Liver (tissue), 9 donors: ENCODE results near the gene FAM53B. TPM values are rescaled to one million over a fixed set of nuclear protein-coding genes. Genes with fewer than 3 reads are reported as not detected.

Experiments used
- DNase-seq: peaks from one replicate; pipeline ENCODE4 v3.0.0-alpha.2; 2017; ENCODE audit warnings: low spot score
- H3K27ac ChIP-seq, 2 donors: one replicate each; pipeline ENCODE4 v1.7.0; 2013; ENCODE audit warnings: inconsistent platforms in 2 of 2, low read length in 2 of 2, control low read depth in 1 of 2, low read depth in 1 of 2, mild to moderate bottlenecking in 1 of 2
- H3K27me3 ChIP-seq, 4 donors: one replicate each; pipeline versions ENCODE4 v1.6.1 to v1.7.0; 2013; ENCODE audit warnings: low read length in 3 of 4, inconsistent platforms in 1 of 4, mild to moderate bottlenecking in 1 of 4, moderate library complexity in 1 of 4; ENCODE audit not compliant: control insufficient read depth in 4 of 4, insufficient read depth in 4 of 4
- H3K36me3 ChIP-seq, 4 donors: one replicate each; pipeline versions ENCODE4 v1.6.1 to v1.7.0; 2013; ENCODE audit warnings: low read length in 3 of 4, mild to moderate bottlenecking in 3 of 4, low read depth in 1 of 4, moderate library complexity in 1 of 4; ENCODE audit not compliant: control insufficient read depth in 4 of 4, insufficient read depth in 3 of 4
- H3K4me1 ChIP-seq, 4 donors: one replicate each; pipeline versions ENCODE4 v1.6.1 to v1.7.0; 2013; ENCODE audit warnings: low read length in 3 of 4, mild to moderate bottlenecking in 3 of 4, moderate library complexity in 1 of 4; ENCODE audit not compliant: control insufficient read depth in 4 of 4, insufficient read depth in 4 of 4
- H3K4me3 ChIP-seq, 3 donors: one replicate each; pipeline versions ENCODE4 v1.6.1 to v1.7.0; 2013; ENCODE audit warnings: low read length in 3 of 3, control low read depth in 1 of 3, low read depth in 1 of 3, mild to moderate bottlenecking in 1 of 3
- H3K9ac ChIP-seq, 2 donors: one replicate each; pipeline ENCODE4 v1.7.0; 2013; ENCODE audit warnings: low read length in 2 of 2, mild to moderate bottlenecking in 2 of 2, moderate library complexity in 2 of 2, control low read depth in 1 of 2, low read depth in 1 of 2
- H3K9me3 ChIP-seq, 4 donors: one replicate each; pipeline versions ENCODE4 v1.6.1 to v1.7.0; 2013; ENCODE audit warnings: low read length in 3 of 4; ENCODE audit not compliant: control insufficient read depth in 4 of 4
- CTCF ChIP-seq: fragments of 150-350 bp; IDR thresholded peaks from 2 replicates; pipeline ENCODE4 v1.5.1; 2017; ENCODE audit warnings: improper control_type of control experiment, low read depth, low read length; ENCODE audit not compliant: missing input control
- GABPA ChIP-seq, 2 donors: IDR thresholded peaks in 1 of 2; conservative IDR thresholded peaks in 1 of 2; 2 replicates each; pipeline ENCODE4 v1.6.1; 2016; ENCODE audit warnings: antibody characterized with exemption in 2 of 2, mild to moderate bottlenecking in 1 of 2, moderate library complexity in 1 of 2
- HNF4A ChIP-seq, 2 donors: conservative IDR thresholded peaks; 2 replicates each; pipeline ENCODE4 v1.6.1; 2016; ENCODE audit warnings: antibody characterized with exemption in 2 of 2, mild to moderate bottlenecking in 2 of 2
- HNF4G ChIP-seq: IDR thresholded peaks from 2 replicates; pipeline ENCODE4 v1.6.1; 2016; ENCODE audit warnings: antibody characterized with exemption
- JUND ChIP-seq, 2 donors: IDR thresholded peaks; 2 replicates each; pipeline ENCODE4 v1.6.1; 2016; ENCODE audit warnings: antibody characterized with exemption in 2 of 2
- MAX ChIP-seq: IDR thresholded peaks from 2 replicates; pipeline ENCODE4 v1.6.1; 2016; ENCODE audit warnings: antibody characterized with exemption
- RAD21 ChIP-seq, 2 donors: IDR thresholded peaks; 2 replicates each; pipeline ENCODE4 v1.6.1; 2016; ENCODE audit warnings: antibody characterized with exemption in 2 of 2, mild to moderate bottlenecking in 2 of 2
- RXRA ChIP-seq, 2 donors: IDR thresholded peaks; 2 replicates each; pipeline ENCODE4 v1.6.1; 2017 to 2018; ENCODE audit warnings: antibody characterized with exemption in 2 of 2, mild to moderate bottlenecking in 1 of 2
- SP1 ChIP-seq: IDR thresholded peaks from 2 replicates; pipeline ENCODE4 v1.6.1; 2018; ENCODE audit warnings: antibody characterized with exemption, mild to moderate bottlenecking
- TAF1 ChIP-seq: conservative IDR thresholded peaks from 2 replicates; pipeline ENCODE4 v1.6.1; 2016; ENCODE audit warnings: antibody characterized with exemption, mild to moderate bottlenecking
- YY1 ChIP-seq: IDR thresholded peaks from 2 replicates; pipeline ENCODE4 v1.6.1; 2016; ENCODE audit warnings: antibody characterized with exemption, mild to moderate bottlenecking
- ZBTB33 ChIP-seq: IDR thresholded peaks from 2 replicates; pipeline ENCODE4 v1.6.1; 2016; ENCODE audit warnings: antibody characterized with exemption
- WGBS: extraction: QIAGEN DNeasy Blood & Tissue Kit; methylation state at CpG from one replicate; pipeline ENCODE4 v1.1.7; 2013; 5-methylcytosine and 5-hydroxymethylcytosine counted together
- polyA plus RNA-seq, 2 donors: library from polyadenylated mRNA; stranded (reverse) in 1 of 2; unstranded in 1 of 2; fragments of 200-250 nt in 1 of 2; fragments of >200 nt in 1 of 2; fragmentation: Nextera tagmentation in 1 of 2; extraction: Ambion mirVana in 1 of 2; gene quantifications; one replicate each; pipeline versions ENCODE4 v1.2.1 to v1.2.3, GENCODE V29; 2013 to 2015
- total RNA-seq, 2 donors: library from RNA; depleted of rRNA; stranded (reverse); fragments of >200 nt; gene quantifications; one replicate each; pipeline ENCODE4 v1.2.3, GENCODE V29; 2014
- TF ChIP-seq, protein P1 (sequence below): IDR thresholded peaks from 2 replicates; pipeline ENCODE4 v1.6.1; 2016; ENCODE audit warnings: antibody characterized with exemption
- donor health status: healthy.
- donor health status: healthy.
- donor health status: healthy.
- donor health status: healthy.
- donor health status: healthy.

FAM53B gene
- total and polyA plus RNA-seq, 4 donors: 1.1 to 24.0 (median 6.3) TPM

DNA sequence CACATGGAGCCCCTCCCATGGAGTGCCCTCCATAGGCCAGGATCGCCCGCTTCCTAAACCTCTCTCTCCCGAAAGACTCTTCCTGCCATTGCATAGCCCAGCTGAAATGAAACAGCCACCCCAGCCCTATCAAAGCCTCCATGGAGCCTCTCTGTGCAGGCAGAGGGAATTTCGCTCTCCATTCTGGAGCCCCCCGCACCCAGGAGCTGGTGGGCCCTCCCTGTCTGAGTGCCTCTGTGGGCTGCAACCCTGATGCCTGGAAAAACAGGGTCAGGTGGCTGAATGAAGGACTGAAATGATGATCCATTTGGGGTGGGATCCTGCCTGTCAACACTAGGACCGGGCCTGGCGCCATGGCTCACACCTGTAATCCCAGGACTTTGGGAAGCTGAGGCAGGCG, 106.4 kb downstream of the FAM53B start:
- no peak for DNase-seq
- H3K9me3 ChIP-seq: no peaks in the 10 kb centered on the region
- no peak overlapping the region for H3K4me3 ChIP-seq
- no peak overlapping the region for H3K27ac ChIP-seq
- H3K27me3 ChIP-seq: no peaks in the 10 kb centered on the region
- no peak overlapping the region for H3K9ac ChIP-seq
- WGBS: 98% methylated on average over 8 of the region's 8 CpGs
- H3K4me1 ChIP-seq: peaks cover under 1 to 9% (median 2%) of the 10 kb centered on the region in 4 donors
- TF ChIP-seq GABPA (IDR thresholded peaks at IDR 0.05 in 1 of 2, conservative IDR thresholded peaks at IDR 0.05 in 1 of 2): no peak
- no peak for TF ChIP-seq YY1
- peaks cover 0 to 1% (median 0%) of the 10 kb centered on the region in 4 donors for H3K36me3 ChIP-seq

DNA sequence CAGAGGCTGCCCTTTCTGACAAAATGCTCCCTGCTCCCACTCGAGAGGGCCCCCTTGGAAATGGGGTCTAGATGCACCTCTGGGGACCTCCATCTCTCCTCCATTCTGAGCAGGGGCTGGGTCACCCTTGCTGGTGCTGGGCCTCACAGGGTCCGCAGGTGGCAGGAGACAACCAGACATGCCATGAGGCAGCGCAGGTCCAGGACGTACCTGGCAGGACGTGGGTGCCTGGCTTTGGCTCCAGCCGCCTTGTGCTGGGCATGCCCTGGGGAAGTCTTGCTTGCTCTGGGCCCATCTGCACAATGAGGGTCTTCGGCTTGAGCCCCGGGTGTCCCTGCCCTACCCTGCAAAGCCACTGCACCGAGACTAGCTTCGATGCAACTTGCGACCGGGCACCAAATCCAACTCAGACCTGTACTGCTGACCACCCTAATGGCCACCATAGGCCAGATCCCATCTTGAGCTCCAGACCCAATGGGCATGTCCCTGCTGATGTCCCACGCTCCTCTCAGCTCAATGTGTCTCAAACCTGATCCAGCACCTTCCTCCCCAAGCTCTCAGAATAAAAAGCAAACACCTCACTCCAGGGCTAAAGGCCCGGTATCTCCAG, 107.0 kb downstream of the FAM53B start:
- DNase-seq: no peak
- Histone ChIP-seq H3K4me1 (peaks cover 4 to 14% (median 6%) of the 10 kb centered on the region in 4 donors), H3K4me3 (no peak overlapping the region), H3K9me3 (no peaks in the 10 kb centered on the region), H3K27me3 (no peaks in the 10 kb centered on the region), H3K27ac (no peak overlapping the region), H3K36me3 (peaks cover 0 to 1% (median 0%) of the 10 kb centered on the region in 4 donors), H3K9ac (no peak overlapping the region)
- 96% methylated on average over 14 of the region's 14 CpGs for WGBS
- no peak for TF ChIP-seq ZBTB33
- TF ChIP-seq GABPA (IDR thresholded peaks at IDR 0.05 in 1 of 2, conservative IDR thresholded peaks at IDR 0.05 in 1 of 2): no peak
- TF ChIP-seq MAX: no peak
- no peak for TF ChIP-seq HNF4A (conservative IDR thresholded peaks at IDR 0.05)
- no peak for TF ChIP-seq CTCF
- no peak for TF ChIP-seq SP1
- TF ChIP-seq, protein P1, sequence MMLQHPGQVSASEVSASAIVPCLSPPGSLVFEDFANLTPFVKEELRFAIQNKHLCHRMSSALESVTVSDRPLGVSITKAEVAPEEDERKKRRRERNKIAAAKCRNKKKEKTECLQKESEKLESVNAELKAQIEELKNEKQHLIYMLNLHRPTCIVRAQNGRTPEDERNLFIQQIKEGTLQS: no peak
- TF ChIP-seq TAF1: no peak
- no peak for TF ChIP-seq RXRA (IDR thresholded peaks at IDR 0.05)
- no peak for TF ChIP-seq JUND (IDR thresholded peaks at IDR 0.05)
- TF ChIP-seq YY1: no peak
- no peak for TF ChIP-seq HNF4G
- TF ChIP-seq RAD21 (IDR thresholded peaks at IDR 0.05): no peak
